Measurements from ENCODE around the gene APPL2. TPM values are rescaled to one million over a fixed set of nuclear protein-coding genes. Genes with fewer than 3 reads are reported as not detected.
"Not testable (repeated sequence)": the region's sequence is repeated elsewhere in the genome, so short reads cannot be mapped to it uniquely, and the experiment has no call there.

APPL2 gene
- polyA plus RNA-seq, 3 donors = 6.4 to 19.8 (median 9.0) TPM

- H2AFZ ChIP-seq (ENCODE audit: insufficient read depth, low read depth, low read length, poor library complexity, severe bottlenecking) = no peak overlapping the region
- H3K9me3 ChIP-seq (replicated peaks in 1 of 2; ENCODE audit: control insufficient read depth in 1 of 2, insufficient read depth in 1 of 2, low read length in 2 of 2) = no peaks in the 10 kb centered on the region
- Mint-ChIP-seq H3K4me1 (no peaks in the 10 kb centered on the region), H3K9me3 (peaks cover 4 to 12% (median 8%) of the 10 kb centered on the region in 7 donors), H3K27me3 (ENCODE audit: low read depth in 3 of 3) (peaks cover 0 to 4% (median 2%) of the 10 kb centered on the region in 3 donors), H3K4me3 (no peak overlapping the region), H3K36me3 (no peaks in the 10 kb centered on the region), H3K27ac (no peak overlapping the region)
- no peaks in the 10 kb centered on the region for H3K36me3 ChIP-seq (replicated peaks in 1 of 2; ENCODE audit: control insufficient read depth in 1 of 2, insufficient read depth in 2 of 2, low read length in 2 of 2)
- no peaks in the 10 kb centered on the region for H3K4me1 ChIP-seq (ENCODE audit: control insufficient read depth in 1 of 2, insufficient read depth in 2 of 2, low read length in 2 of 2)
- H4K20me1 ChIP-seq (ENCODE audit: insufficient read depth, low read length) = no peaks in the 10 kb centered on the region
- H3K9ac ChIP-seq (ENCODE audit: insufficient read depth, low read length, poor library complexity, severe bottlenecking) = no peak overlapping the region
- DNase-seq = no peak
- H3K27ac ChIP-seq (ENCODE audit: low read depth in 1 of 2, low read length in 2 of 2) = no peak overlapping the region
- TF ChIP-seq CTCF (IDR thresholded peaks at IDR 0.05) = no peak
- H3K79me2 ChIP-seq (ENCODE audit: insufficient read depth, low read length) = no peaks in the 10 kb centered on the region
- 67% methylated on average over 3 of the region's 4 CpGs for WGBS (ENCODE audit: insufficient coverage)
- no peaks in the 10 kb centered on the region for H3K27me3 ChIP-seq (ENCODE audit: control insufficient read depth in 2 of 2, insufficient read depth in 2 of 2, low read length in 2 of 2)
- H3K4me2 ChIP-seq (replicated peaks; ENCODE audit: extremely low read depth, low read length, poor library complexity, severe bottlenecking) = no peak overlapping the region
- no peak overlapping the region for H3K4me3 ChIP-seq (replicated peaks in 1 of 3; ENCODE audit: low read depth in 2 of 3, low read length in 3 of 3)
- intact Hi-C loops (cut with micrococcal nuclease) = no loop called here
These were observed 21.4 kb upstream of the APPL2 start for GRCh38 chr12:105257321-105257728.

DNA sequence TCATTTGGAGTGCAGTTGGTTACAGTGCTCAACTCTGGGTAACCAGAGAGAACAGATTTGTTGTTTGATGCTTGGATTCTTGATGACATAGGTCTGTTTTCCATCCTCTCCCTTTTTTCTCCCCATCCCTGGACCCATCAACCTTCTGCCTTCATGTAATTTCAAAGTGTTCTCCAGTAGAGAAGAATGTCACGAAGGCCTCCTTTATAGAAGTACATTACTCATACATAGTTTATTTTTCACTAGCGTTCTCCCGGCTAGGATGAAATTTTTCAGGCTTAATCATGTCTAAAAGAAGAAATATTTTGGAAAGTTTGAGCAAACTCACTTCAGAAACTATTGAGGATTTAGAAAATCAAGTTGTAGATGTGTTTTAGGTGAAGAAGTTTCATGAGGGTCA is 20.9 kb upstream of the APPL2 start:
- intact Hi-C loops (cut with micrococcal nuclease) = no loop called here
- no peak overlapping the region for H2AFZ ChIP-seq (ENCODE audit: insufficient read depth, low read depth, low read length, poor library complexity, severe bottlenecking)
- H3K27me3 Mint-ChIP-seq (ENCODE audit: low read depth in 3 of 3) = peaks cover 0 to 4% (median 2%) of the 10 kb centered on the region in 3 donors
- H3K4me3 Mint-ChIP-seq = no peak overlapping the region
- no peaks in the 10 kb centered on the region for H3K36me3 Mint-ChIP-seq
- no peak overlapping the region for H3K4me2 ChIP-seq (replicated peaks; ENCODE audit: extremely low read depth, low read length, poor library complexity, severe bottlenecking)
- no peak overlapping the region for H3K27ac ChIP-seq (ENCODE audit: low read depth in 1 of 2, low read length in 2 of 2)
- H3K9ac ChIP-seq (ENCODE audit: insufficient read depth, low read length, poor library complexity, severe bottlenecking) = no peak overlapping the region
- H3K36me3 ChIP-seq (replicated peaks in 1 of 2; ENCODE audit: control insufficient read depth in 1 of 2, insufficient read depth in 2 of 2, low read length in 2 of 2) = no peaks in the 10 kb centered on the region
- peaks cover 4 to 12% (median 8%) of the 10 kb centered on the region in 7 donors for H3K9me3 Mint-ChIP-seq
- no peaks in the 10 kb centered on the region for H3K4me1 Mint-ChIP-seq
- no peaks in the 10 kb centered on the region for H3K27me3 ChIP-seq (ENCODE audit: control insufficient read depth in 2 of 2, insufficient read depth in 2 of 2, low read length in 2 of 2)
- H3K4me1 ChIP-seq (ENCODE audit: control insufficient read depth in 1 of 2, insufficient read depth in 2 of 2, low read length in 2 of 2) = no peaks in the 10 kb centered on the region
- no peak overlapping the region for H3K4me3 ChIP-seq (replicated peaks in 1 of 3; ENCODE audit: low read depth in 2 of 3, low read length in 3 of 3)
- no peak overlapping the region for H3K27ac Mint-ChIP-seq
- no peaks in the 10 kb centered on the region for H3K79me2 ChIP-seq (ENCODE audit: insufficient read depth, low read length)
- no peak for TF ChIP-seq CTCF (IDR thresholded peaks at IDR 0.05)
- DNase-seq = no peak
- no peaks in the 10 kb centered on the region for H3K9me3 ChIP-seq (replicated peaks in 1 of 2; ENCODE audit: control insufficient read depth in 1 of 2, insufficient read depth in 1 of 2, low read length in 2 of 2)
- H4K20me1 ChIP-seq (ENCODE audit: insufficient read depth, low read length) = no peaks in the 10 kb centered on the region
- WGBS (ENCODE audit: insufficient coverage) = no CpG with 5 or more reads among the region's 3 CpGs

- H3K36me3 Mint-ChIP-seq; H4K20me1 ChIP-seq (ENCODE audit: insufficient read depth, low read length); H3K36me3 ChIP-seq (replicated peaks in 1 of 2; ENCODE audit: control insufficient read depth in 1 of 2, insufficient read depth in 2 of 2, low read length in 2 of 2); H3K4me3 Mint-ChIP-seq; H3K4me2 ChIP-seq (replicated peaks; ENCODE audit: extremely low read depth, low read length, poor library complexity, severe bottlenecking); H3K27me3 Mint-ChIP-seq (ENCODE audit: low read depth in 3 of 3); H3K4me1 ChIP-seq (ENCODE audit: control insufficient read depth in 1 of 2, insufficient read depth in 2 of 2, low read length in 2 of 2); H2AFZ ChIP-seq (ENCODE audit: insufficient read depth, low read depth, low read length, poor library complexity, severe bottlenecking); H3K4me3 ChIP-seq (replicated peaks in 1 of 3; ENCODE audit: low read depth in 2 of 3, low read length in 3 of 3); H3K79me2 ChIP-seq (ENCODE audit: insufficient read depth, low read length); intact Hi-C loops (cut with micrococcal nuclease); H3K4me1 Mint-ChIP-seq; H3K27me3 ChIP-seq (ENCODE audit: control insufficient read depth in 2 of 2, insufficient read depth in 2 of 2, low read length in 2 of 2); DNase-seq; H3K27ac ChIP-seq (ENCODE audit: low read depth in 1 of 2, low read length in 2 of 2); H3K9me3 ChIP-seq (replicated peaks in 1 of 2; ENCODE audit: control insufficient read depth in 1 of 2, insufficient read depth in 1 of 2, low read length in 2 of 2); H3K27ac Mint-ChIP-seq; H3K9ac ChIP-seq (ENCODE audit: insufficient read depth, low read length, poor library complexity, severe bottlenecking): not testable (repeated sequence)
- H3K9me3 Mint-ChIP-seq = peaks cover 4 to 12% (median 8%) of the 10 kb centered on the region in 7 donors
- WGBS (ENCODE audit: insufficient coverage) = no CpG with 5 or more reads among the region's 5 CpGs
These were observed 20.5 kb upstream of the APPL2 start for GRCh38 chr12:105256431-105256830.
